Astrocyte of the hippocampus (primary cell): ENCODE results near the gene KAT2B.
"Not testable (repeated sequence)": the region's sequence is repeated elsewhere in the genome, so short reads cannot be mapped to it uniquely, and the experiment has no call there.

Experiments
- DNase-seq: peaks from one replicate; pipeline ENCODE4 v3.0.0; 2011; ENCODE audit warnings: low read depth, low spot score

The KAT2B gene

DNA sequence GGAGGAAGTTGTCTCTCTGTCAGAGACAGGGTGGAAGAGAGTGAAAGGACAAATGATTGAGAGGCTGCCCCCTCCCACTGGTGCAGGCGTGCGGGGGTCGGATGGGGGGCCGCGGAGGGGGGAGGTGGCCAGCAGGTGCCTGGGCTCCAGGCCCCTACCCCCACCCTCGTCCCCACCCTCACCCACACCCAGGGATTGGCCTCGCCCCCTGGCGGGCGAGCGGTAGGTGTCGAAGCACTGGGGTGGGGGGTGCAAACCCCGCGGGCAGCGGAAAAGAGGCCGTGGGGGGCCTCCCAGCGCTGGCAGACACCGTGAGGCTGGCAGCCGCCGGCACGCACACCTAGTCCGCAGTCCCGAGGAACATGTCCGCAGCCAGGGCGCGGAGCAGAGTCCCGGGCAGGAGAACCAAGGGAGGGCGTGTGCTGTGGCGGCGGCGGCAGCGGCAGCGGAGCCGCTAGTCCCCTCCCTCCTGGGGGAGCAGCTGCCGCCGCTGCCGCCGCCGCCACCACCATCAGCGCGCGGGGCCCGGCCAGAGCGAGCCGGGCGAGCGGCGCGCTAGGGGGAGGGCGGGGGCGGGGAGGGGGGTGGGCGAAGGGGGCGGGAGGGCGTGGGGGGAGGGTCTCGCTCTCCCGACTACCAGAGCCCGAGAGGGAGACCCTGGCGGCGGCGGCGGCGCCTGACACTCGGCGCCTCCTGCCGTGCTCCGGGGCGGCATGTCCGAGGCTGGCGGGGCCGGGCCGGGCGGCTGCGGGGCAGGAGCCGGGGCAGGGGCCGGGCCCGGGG, at the start of gene KAT2B:
Gene KAT2B (plus strand): TSS at position 682 of the 783 bp plus-strand sequence. CDS start 32 bp downstream, at position 714.
- peak; percentile 90 for DNase-seq

DNA sequence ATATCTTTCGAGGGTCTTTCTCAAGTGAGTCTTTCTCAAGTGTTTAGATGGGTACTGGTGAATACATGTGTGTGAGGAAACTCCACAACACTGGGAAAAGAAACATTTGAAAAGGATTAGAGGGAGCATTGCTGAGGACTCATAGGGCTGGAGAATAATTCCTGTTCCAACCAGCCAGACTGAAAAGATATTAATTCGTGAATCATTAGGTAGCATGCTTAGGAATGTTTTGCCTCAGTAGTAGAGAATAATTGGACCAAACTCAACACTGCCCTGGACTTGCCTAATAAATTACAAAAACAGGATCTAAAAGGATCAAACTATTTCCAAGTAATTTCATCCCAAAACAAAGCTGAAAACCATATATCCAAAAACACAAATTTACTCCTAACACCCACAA, 45.5 kb upstream of the KAT2B start:
- peak; percentile 56 for DNase-seq

DNA sequence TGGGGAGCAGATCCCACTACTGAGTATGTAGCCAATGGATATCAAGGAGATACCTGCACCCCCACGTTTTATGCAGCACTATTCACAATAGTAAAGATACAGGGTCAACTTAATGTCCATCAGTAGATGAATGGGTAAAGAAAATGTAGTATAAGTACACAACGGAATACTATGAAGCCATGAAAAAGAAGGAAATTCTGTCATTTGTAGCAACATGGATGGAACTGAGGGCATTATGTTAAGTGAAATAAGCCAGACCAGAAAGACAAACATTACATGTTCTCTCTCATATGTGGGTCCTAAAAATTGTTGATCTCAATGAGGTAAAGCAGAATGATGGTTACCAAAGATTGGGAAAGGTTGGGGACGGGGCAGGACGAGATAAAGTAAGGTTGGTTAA, 42.7 kb upstream of the KAT2B start:
- no peak for DNase-seq

DNA sequence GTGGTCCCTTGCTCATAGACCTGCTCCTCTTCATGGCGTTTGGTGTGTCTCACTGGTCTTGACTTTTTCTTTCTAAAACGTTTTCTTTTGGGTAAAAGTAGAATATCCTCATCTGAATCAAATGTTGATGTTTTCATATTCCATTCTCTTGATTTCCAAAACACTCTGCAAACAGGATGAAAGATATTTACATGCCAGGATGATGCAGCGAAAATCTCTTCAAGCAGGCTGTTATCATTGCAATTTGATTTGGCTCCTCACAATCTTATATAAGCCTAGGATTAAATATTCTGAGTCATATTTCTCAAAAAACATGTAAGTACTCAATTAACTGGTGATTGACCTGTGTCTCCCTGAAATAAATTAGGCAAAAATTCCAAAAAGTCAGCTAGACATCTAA, 38.3 kb upstream of the KAT2B start:
- no peak for DNase-seq

DNA sequence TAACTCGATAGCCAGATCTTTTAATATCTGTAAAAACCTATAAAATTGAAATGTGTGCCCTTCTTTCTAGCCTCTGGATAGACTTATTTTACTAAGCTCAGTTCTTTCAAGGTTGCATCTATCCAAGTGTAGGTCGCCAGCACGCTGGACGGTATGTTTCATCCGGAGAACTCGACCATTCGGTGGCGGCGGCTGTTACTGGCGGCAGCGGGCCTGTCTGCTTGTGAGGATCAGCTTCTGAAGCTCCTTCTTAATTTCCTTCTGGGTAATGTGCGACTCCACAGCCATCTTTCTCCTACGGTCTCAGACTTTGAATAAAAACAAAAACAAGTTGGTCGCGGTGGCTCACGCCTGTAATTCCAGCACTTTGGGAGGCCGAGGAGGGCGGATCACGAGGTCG, 32.3 kb upstream of the KAT2B start:
- DNase-seq = no peak

DNA sequence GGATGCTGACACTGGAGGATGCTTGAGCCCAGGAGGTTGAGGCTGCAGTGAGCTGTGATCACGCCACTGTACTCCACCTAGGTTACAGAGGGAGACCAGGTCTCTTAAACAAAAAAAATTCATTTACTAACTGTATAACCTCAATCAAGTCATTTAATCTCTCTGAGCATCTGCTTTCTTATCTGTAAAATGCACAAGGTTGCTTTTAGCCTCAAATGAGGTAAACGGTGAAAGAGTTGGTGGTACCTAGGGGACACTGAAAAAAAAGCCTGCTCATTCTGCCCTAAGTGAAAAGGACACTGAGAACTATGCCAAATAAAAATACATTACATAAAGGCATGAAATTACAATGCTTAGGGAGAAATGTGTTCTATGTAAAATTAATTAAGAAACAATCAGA, 31.6 kb upstream of the KAT2B start:
- DNase-seq = no peak

DNA sequence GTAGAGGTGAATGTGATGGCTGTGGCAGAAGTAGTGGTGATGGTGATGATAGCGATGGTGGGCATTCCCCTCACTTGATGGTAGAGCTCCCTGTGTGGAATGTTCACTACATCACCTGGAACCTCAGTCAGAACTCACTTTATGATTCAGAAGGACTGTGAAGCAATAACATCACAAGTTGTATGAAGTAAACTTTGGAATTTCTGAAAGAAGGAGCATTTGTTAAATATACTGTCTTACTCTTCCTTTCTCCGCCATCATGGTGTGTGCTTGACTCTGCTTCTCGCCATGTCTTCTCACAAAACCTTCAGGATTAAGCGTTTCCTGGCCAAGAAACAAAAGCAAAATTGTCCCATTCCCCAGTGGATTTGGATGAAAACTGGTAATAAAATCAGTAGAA, 28.1 kb upstream of the KAT2B start, which contains the start of gene PP2D1:
Gene PP2D1 (minus strand): TSS at position 101 of the 400 bp plus-strand sequence. CDS start 192 bp downstream, outside the sequence.
- no peak for DNase-seq

DNA sequence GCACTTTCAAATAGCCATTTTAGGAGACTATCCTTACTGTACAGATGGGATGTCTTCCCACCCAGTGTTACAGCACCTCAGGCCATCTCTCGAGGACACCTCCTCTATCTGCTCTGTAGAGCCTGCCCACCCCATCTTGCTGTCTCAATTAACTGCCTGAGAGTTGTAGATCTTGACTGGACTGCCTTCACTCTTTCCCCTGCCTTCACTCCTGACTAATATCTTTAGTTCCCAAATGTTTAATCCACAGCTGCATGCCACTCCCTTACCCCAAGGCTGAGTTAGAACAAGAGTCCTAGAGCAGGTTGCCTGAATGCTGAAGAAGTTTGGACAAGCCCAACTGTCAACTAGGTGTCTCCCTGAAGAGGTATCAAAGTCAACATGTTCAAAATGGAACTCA, 26.9 kb upstream of the KAT2B start:
- DNase-seq = no peak

DNA sequence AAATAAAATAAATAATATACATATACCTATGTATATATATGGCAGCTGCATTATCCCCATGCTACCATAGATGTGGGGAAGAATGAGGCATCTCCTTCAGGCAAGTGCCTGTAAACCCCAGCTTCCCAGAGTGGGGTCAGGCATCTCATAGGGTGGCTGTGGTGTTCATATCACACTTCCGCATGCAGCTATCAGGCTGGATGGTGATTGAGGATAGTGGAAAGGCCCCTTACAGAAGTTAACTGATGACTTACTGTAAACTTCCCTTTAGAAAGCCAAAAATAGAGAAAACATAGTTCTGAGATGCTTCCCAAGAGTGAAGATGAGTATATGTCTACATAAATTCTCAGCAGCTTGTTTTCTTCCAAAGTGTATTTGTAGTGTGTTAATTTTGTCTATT, 24.7 kb upstream of the KAT2B start:
- DNase-seq = no peak

DNA sequence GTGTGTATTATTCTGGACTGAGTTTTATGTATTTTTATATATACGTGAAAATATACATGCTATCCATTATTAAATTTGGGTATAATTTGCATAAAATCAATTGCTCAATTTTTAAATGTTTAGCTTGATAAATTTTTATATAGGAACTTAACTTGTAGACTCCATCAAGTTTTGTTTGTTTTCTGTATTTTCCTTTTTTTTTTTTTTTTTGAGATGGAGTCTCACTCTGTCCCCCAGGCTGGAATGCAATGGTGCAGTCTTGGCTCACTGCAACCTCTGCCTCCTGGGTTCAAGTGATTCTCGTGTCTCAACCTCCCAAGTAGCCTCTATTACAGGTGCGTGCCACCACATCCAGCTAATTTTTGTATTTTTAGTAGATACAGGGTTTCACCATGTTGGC, 24.2 kb upstream of the KAT2B start:
- not testable (repeated sequence) for DNase-seq

DNA sequence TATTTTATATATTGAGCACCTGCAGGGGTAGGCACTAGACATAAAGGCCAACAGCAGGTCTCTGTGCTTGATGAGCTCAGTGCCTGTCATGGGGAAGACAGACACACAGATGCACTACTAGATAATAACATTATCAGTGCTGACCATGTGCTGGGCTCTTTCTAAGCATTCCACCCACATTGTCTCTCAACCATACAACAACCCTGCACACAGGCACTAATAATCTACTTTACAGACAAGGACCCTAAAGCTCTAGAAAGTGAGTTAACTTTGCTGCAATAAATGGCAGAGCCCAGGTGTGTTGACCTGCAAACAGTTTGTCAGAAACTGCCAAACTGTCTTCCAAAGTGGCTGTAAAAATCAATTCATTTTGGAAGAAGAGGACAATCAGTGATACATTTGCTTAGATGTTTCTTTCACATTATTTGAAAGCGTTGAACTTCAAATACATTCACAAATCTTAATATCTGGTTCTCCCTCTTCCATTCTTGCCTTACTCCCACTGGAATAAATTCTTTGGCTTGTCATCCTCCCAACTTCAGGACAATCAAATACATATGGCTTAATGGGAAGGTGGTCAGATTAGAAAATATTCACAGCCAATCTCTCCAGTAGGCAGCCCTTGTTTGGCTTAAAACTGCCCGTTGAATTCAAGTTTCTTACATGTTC, 17.2 kb upstream of the KAT2B start:
- DNase-seq = no peak

DNA sequence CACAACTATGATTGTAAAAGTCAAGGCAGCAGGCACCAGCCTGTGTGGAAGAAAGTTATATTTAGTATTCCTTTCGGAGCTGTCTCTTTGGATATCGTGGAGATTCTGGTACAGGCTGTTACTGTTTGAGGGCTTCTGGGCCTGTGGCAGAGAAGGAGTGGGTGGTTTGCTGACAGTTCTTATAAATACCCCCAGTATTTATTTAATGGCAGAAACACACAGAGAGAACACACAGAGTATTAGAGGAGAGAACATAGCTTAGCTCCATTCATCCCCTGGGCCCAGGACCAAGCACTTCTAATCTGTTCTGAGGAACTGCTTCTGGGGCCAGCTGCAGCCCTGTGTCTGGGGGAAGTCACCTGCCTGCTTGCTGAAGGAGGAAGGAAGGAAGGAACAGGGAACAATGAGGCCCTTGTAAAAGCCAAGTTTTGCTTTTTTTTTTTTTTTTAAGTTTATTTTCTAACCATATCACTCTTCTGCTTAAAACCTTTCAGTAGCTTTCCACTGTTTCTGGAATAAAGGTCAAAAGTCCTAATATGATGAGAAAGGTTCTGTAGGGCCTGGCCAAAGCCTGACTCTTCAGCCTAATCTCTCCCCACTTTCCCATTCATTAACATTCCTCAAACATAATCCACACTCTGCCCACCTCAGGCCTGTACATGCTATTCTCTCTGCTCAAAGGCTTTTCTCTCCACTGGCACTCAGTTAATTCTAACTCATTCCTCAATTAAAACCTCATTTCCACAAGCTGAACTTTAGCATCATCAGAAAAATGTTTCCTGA, 16.4 kb upstream of the KAT2B start:
- DNase-seq = peak; percentile 33

DNA sequence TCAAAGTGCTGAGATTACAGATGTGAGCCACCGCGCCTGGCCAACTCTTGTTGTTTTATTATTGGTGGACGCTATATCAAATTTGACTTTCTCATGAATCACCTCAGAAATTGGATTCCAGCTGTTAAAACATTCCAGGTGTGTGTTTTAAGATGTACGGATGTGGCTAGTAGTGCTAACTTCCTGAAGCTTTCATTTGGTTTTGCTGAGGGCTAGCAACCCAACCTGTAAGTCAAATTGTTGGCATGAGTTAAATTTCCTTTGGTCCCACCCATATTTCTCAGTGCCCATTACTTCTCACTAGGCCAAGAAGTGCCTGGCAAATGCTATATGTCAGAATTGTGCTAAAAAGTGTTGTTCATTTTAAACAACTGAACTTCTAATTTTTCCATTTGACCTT, 13.1 kb upstream of the KAT2B start:
- no peak for DNase-seq

DNA sequence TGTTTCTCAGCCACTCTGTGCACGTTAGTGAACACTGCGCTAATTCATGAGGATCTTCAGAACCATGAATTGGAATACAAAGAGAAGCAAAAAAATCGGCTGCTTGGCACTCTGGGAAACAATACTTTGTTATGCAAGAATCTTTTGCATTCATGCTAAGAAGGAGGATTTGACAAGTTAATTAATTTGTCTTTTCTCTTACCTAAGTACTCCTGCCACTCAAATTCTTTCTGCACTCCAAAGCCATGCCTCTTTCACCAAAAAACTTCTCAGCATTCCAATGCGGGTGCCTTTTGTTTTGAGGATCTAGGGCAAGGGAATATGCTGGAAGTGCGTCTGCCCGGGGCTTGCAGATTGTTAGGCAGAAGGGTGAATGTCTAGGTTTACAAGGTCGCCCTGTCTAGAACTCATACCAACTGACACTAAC, 11.3 kb upstream of the KAT2B start:
- peak; percentile 42 for DNase-seq

DNA sequence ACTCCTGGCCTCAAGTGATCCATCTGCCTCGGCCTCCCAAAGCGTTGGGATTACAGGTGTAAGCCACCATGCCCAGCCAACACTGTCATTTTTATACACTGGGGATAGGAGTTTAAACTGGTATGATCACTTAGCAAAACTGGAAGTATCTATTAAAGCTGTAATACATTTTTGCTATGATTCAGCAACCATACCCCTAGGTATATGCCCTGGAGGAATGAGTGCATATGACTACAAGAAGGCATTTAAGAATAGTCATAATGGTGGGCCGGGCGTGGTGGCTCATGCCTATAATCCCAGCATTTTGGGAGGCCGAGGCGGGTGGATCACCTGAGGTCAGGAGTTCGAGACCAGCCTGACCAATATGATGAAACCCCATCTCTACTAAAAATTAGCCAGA, 8.3 kb upstream of the KAT2B start:
- not testable (repeated sequence) for DNase-seq

DNA sequence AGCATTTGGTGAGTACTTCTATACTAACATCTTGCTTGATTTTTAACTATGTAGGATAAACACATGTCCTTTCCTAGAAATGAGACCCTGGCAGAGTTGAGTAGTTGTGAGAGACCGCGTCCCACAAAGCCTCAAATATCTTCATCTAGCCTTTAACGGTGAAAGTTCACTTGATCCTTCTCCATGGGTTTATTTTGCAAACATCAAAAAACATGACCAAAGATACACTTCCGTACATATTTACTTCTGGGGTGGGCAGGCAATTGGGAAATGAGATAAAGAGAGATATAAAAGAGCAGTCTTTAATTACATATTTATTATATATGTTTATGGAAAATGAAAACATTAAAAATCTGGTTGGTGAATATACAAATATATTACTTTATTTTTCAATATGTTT, 5.2 kb upstream of the KAT2B start:
- DNase-seq = no peak

DNA sequence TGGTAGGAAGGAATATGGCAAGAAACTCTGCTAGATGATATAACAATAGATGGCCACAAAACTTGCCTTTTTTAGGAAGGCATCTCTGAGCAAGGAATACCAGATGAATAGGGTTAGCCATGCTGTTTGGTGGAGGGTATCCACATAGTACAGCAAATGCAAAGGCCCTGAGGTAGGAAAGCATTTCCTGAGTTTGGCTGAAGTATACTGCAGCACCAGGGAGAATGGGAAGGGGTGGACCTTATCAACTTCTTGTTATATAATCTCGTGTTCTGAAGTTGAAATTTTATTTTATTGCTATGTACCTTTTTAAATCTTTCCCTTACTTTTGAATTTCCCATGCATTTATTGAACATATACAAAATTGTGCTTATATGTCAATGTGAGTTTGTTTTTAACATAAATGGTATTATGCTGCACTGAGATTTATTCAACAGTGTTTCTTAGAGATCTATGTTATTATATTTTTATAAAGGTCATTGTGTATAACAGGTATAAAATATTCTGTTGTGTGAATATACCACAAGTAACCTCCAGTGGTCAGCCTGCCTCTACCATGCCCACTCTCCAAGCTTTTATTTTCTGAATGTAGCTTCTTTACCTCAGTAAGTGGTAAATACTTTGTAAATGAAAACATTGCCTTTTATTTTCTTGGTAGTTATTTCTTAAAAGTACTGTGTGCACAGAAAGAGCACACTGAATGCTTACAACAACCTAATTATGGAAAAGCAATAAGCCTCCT, 2.8 kb upstream of the KAT2B start:
- DNase-seq = no peak

DNA sequence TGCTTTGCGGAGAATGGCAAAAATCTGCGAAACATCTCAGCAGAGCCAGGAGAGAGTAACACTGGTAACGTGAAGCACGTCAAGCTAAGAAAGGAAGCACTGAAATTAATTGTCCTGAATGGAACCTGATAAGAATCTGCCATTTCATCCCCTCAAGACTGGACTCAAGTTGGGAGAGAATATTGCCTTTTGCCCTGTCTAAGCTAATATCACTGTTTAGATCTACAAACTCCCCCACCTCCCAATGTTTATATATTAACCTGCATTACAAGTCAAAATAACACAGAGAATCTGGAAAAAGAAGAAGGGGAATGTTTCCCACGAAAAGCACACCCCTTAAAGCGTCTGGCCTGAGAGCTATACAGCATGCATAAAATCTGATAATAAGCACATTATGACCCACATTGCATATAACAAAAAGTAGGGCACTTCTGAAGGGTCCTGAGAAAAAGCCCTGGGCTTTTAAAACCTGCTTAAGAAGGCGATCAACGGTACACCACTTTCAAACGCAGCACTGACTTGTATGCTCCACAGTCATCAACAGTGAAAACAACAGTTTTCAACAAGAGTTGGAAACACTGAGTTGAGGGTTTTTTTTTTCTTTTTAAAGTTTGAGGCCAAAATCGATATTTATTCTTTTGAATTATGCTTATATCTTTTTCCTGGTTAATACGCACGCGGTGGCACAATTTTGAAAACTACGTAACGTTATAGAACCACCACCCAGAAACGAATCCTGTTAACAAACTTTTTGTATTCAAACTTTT, 1.4 kb upstream of the KAT2B start:
- DNase-seq = no peak

DNA sequence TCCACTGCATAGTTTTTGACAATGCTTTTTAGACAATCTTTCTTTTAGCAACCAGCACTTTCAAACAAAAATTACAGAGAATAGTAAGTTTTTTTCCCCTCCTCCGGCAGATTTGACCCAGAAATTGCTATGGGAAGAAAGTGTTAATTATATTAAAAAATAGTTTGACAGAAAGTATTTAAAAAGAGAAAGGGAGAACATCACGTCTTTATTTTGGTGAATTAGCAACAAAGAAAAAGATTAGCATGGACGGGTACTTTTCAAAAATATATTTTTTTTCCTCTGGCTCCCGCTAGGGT, 831 bp upstream of the KAT2B start:
- no peak for DNase-seq

DNA sequence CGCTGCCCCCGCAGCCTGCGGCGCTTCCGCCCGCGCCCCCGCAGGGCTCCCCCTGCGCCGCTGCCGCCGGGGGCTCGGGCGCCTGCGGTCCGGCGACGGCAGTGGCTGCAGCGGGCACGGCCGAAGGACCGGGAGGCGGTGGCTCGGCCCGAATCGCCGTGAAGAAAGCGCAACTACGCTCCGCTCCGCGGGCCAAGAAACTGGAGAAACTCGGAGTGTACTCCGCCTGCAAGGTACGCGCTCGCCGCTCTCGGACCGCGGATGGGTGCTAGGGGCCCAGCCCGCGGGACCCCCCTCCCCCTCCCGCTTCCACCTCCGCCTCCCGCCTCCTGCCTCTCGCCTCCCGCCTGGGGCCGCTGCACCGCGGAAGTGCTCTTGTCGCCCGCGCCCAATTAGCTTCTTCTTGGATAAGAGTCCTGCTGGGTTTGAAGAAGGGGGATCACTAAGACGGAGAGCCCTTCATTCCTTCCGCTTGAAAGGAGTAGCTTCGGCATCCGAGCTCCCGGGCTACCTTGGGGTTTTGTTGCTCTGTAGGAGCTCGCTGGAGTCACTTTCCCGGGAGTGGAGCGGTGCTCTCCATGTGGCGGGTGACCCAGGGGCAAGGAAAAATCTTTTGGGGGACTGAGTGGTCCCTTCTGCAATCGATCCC, 426 bp downstream of the KAT2B start:
- DNase-seq = peak; percentile 87
